Retinal pigment epithelial cell (primary cell): ENCODE data around the gene HPF1.
"Not testable (repeated sequence)": the region's sequence is repeated elsewhere in the genome, so short reads cannot be mapped to it uniquely, and the experiment has no call there.

Source experiments
- DNase-seq: peaks from one replicate; pipeline ENCODE4 v3.0.0-alpha.2; 2010; ENCODE audit warnings: low read depth
- H3K4me3 ChIP-seq: 2 replicates; pipeline ENCODE4 v1.5.1; 2011; ENCODE audit warnings: mild to moderate bottlenecking, low read length, control low read depth, moderate library complexity
- CTCF ChIP-seq: conservative IDR thresholded peaks from 2 replicates; pipeline ENCODE4 v1.5.1; 2011; ENCODE audit warnings: low read depth, low read length, control low read depth, inconsistent platforms

Gene HPF1

DNA sequence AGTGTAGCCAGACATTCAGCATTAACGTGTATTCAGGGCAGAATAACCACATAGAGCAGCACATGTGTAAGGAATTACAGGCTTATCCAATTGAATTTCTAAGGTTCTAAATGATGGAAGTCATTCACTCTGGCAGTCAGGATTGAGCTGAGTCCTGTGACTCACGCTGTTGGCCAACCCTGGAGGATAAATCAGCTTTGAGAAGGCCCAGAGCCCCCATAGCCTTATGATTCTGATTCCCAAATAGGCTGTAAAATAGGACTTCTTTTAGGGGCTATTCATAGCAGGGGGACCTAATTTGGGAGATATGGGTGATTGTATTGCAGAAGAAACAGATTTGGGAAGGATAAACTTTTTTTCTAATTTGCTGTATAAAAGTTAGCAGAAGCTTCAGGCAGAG lies 8.1 kb upstream of the HPF1 start:
- TF ChIP-seq CTCF = no peak
- peak; percentile 61 for DNase-seq
- H3K4me3 ChIP-seq = no peak overlapping the region

DNA sequence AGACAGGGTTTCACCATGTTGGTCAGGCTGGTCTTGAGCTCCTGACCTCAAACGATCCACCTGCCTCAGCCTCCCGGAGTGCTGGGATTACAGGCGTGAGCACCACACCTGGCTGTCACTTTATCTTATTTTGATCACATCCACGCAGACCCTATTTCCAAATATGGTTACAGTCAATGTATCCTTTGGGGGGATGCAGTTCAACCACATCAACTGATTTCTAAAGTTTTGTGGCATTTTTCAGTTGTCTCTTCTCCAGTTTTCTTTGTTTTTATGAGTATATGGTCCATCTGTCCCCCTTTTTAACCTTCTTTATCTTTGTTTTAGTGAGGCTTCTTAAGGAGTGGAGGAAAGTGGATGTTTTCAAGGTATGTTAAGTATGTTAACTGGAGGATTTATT lies 4.1 kb upstream of the HPF1 start:
- H3K4me3 ChIP-seq = no peak overlapping the region
- TF ChIP-seq CTCF = no peak
- no peak for DNase-seq

GRCh38 chr4:169758401-169758962 lies 738 bp upstream of the HPF1 start:
- H3K4me3 ChIP-seq = peak overlapping the region; percentile 94
- no peak for DNase-seq
- no peak for TF ChIP-seq CTCF

- DNase-seq = no peak
- H3K4me3 ChIP-seq = peak overlapping the region; percentile 94
- no peak for TF ChIP-seq CTCF
Observed at GRCh38 chr4:169756971-169757574, 671 bp downstream of the HPF1 start.

- TF ChIP-seq CTCF = no peak
- no peak for DNase-seq
- no peak overlapping the region for H3K4me3 ChIP-seq
Observed at GRCh38 chr4:169745291-169745690, 12.5 kb downstream of the HPF1 start.

DNA sequence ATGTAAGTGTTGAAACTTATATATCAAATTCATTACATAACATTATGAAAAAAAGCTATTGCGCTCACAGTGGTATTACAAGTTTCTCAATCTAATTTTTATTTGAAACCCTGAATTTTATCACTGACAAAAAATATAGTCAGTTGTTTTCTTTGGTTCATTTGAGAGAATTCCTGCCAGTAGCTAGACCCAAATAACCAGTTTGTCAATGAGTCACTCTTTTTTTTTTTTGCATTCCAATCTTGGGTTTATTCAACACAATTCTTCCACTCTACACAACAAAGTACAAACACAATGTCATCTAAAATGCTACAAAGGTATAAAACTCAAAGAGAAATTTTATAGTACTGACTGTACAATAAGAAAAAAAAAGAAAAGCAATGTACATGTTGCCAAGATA lies 13.1 kb downstream of the HPF1 start:
- no peak overlapping the region for H3K4me3 ChIP-seq
- no peak for TF ChIP-seq CTCF
- no peak for DNase-seq

- TF ChIP-seq CTCF = no peak
- no peak for DNase-seq
- no peak overlapping the region for H3K4me3 ChIP-seq
Observed at GRCh38 chr4:169741569-169741968, 16.2 kb downstream of the HPF1 start.

- DNase-seq, H3K4me3 ChIP-seq: not testable (repeated sequence)
Observed at GRCh38 chr4:169738604-169739003, 19.1 kb downstream of the HPF1 start.
